ENCODE data around the gene MAD1L1.

The MAD1L1 gene

GRCh38 chr7:2211926-2212325 is 20.8 kb downstream of the MAD1L1 start:
- DNase-seq (ENCODE audit: low read depth) = no peak
- H3K4me3 ChIP-seq (ENCODE audit: low read depth, low read length) = no peak overlapping the region
- in situ Hi-C loops (cut with HindIII; ENCODE audit: low sequenced_read_pairs) = no loop called here
- no peak for TF ChIP-seq CTCF (IDR thresholded peaks at IDR 0.05; ENCODE audit: low read depth, low read length, missing control alignments)

- DNase-seq (ENCODE audit: low read depth) = no peak
- no peak for TF ChIP-seq CTCF (IDR thresholded peaks at IDR 0.05; ENCODE audit: low read depth, low read length, missing control alignments)
- in situ Hi-C loops (cut with HindIII; ENCODE audit: low sequenced_read_pairs) = no loop called here
- H3K4me3 ChIP-seq (ENCODE audit: low read depth, low read length) = no peak overlapping the region
Measured at GRCh38 chr7:2211259-2211880, 21.4 kb downstream of the MAD1L1 start.

- no peak overlapping the region for H3K4me3 ChIP-seq (ENCODE audit: low read depth, low read length)
- in situ Hi-C loops (cut with HindIII; ENCODE audit: low sequenced_read_pairs) = no loop called here
- TF ChIP-seq CTCF (IDR thresholded peaks at IDR 0.05; ENCODE audit: low read depth, low read length, missing control alignments) = no peak
- no peak for DNase-seq (ENCODE audit: low read depth)
Measured at GRCh38 chr7:2210551-2211258, 22.0 kb downstream of the MAD1L1 start.

- TF ChIP-seq CTCF (IDR thresholded peaks at IDR 0.05; ENCODE audit: low read depth, low read length, missing control alignments) = no peak
- in situ Hi-C loops (cut with HindIII; ENCODE audit: low sequenced_read_pairs) = loop anchor here (10.0 kb wide), 1 partner anchor 55 kb away; no protein-coding TSS in a partner anchor
Measured at GRCh38 chr7:2209961-2210323, 22.8 kb downstream of the MAD1L1 start.

GRCh38 chr7:2209146-2209960 is 23.4 kb downstream of the MAD1L1 start:
- no peak overlapping the region for H3K4me3 ChIP-seq (ENCODE audit: low read depth, low read length)
- DNase-seq (ENCODE audit: low read depth) = peak; percentile 57
- peak; percentile 83 for TF ChIP-seq CTCF (IDR thresholded peaks at IDR 0.05; ENCODE audit: low read depth, low read length, missing control alignments)
- in situ Hi-C loops (cut with HindIII; ENCODE audit: low sequenced_read_pairs) = loop anchor here (10.0 kb wide), 1 partner anchor 55 kb away; no protein-coding TSS in a partner anchor

More at GRCh38 chr7:2209961-2210323, 22.8 kb downstream of the MAD1L1 start:
- H3K4me3 ChIP-seq (ENCODE audit: low read depth, low read length) = no peak overlapping the region
- no peak for DNase-seq (ENCODE audit: low read depth)

GRCh38 chr7:2208712-2209111 is 24.0 kb downstream of the MAD1L1 start:
- H3K4me3 ChIP-seq (ENCODE audit: low read depth, low read length) = no peak overlapping the region
- no peak for DNase-seq (ENCODE audit: low read depth)
- no peak for TF ChIP-seq CTCF (IDR thresholded peaks at IDR 0.05; ENCODE audit: low read depth, low read length, missing control alignments)
- in situ Hi-C loops (cut with HindIII; ENCODE audit: low sequenced_read_pairs) = loop anchor here (10.0 kb wide), 1 partner anchor 54 kb away; no protein-coding TSS in a partner anchor

All from astrocyte of the cerebellum (primary cell).